ENCODE data around the gene TRIM17.

- TF ChIP-seq POLR2A (IDR thresholded peaks at IDR 0.05) (no peak), POLR2AphosphoS5 (IDR thresholded peaks at IDR 0.05) (peak in 3 of 4 donors; percentile 10 to 84 (median 33))
Observed at GRCh38 chr1:228374711-228375577, 41.7 kb downstream of the TRIM17 start.
